ENCODE data around the gene ANXA7. TPM values are rescaled to one million over a fixed set of nuclear protein-coding genes. Genes with fewer than 3 reads are reported as not detected.
A peak's percentile ranks its signal among the peaks of the same experiment; 100 is the strongest.

The ANXA7 gene
- total RNA-seq, 3 donors from 2014 or later: 93.7 to 106 (median 99.9) TPM

DNA sequence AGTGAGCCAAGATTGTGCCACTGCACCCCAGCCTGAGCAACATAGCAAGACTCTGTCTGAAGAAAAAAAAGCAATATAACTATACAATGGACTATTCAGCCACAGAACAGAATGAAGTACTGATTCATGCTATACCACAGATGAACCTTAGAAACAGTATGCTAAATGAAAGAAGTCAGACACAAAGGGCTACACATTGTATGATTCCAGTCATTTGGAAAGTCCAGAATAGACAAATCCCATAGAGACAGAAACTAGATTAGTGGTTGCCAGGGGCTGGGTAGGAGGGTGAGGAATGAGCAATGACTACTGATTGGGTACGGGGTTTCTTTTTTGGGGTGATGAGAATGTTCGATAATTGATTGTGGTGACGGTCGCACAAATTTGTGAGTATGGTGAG is 45.6 kb downstream of the ANXA7 start:
- intact Hi-C loops (cut with DNase I, micrococcal nuclease): no loop called here
- no peak for TF ChIP-seq CTCF (IDR thresholded peaks at IDR 0.05)
- Histone ChIP-seq H3K9me3 (no peaks in the 10 kb centered on the region), H3K4me3 (no peak overlapping the region), H3K36me3 (ENCODE audit: low read depth) (no peaks in the 10 kb centered on the region), H3K4me1 (ENCODE audit: low read depth) (no peaks in the 10 kb centered on the region)
- ATAC-seq: no peak
- DNase-seq: no peak

GRCh38 chr10:73366381-73367298 is 47.2 kb downstream of the ANXA7 start:
- no peak for ATAC-seq
- H3K9me3 ChIP-seq: no peaks in the 10 kb centered on the region
- no peak overlapping the region for H3K4me3 ChIP-seq
- DNase-seq: no peak
- H3K4me1 ChIP-seq (ENCODE audit: low read depth): no peaks in the 10 kb centered on the region
- no peaks in the 10 kb centered on the region for H3K36me3 ChIP-seq (ENCODE audit: low read depth)
- TF ChIP-seq CTCF (IDR thresholded peaks at IDR 0.05): no peak
- intact Hi-C loops (cut with DNase I, micrococcal nuclease): no loop called here

GRCh38 chr10:73364964-73365363 is 48.9 kb downstream of the ANXA7 start:
- no peaks in the 10 kb centered on the region for H3K4me1 ChIP-seq (ENCODE audit: low read depth)
- DNase-seq (no peak), ATAC-seq (no peak)
- no peaks in the 10 kb centered on the region for H3K9me3 ChIP-seq
- no peak overlapping the region for H3K4me3 ChIP-seq
- TF ChIP-seq CTCF (IDR thresholded peaks at IDR 0.05): no peak
- intact Hi-C loops (cut with DNase I, micrococcal nuclease): no loop called here
- no peaks in the 10 kb centered on the region for H3K36me3 ChIP-seq (ENCODE audit: low read depth)

DNA sequence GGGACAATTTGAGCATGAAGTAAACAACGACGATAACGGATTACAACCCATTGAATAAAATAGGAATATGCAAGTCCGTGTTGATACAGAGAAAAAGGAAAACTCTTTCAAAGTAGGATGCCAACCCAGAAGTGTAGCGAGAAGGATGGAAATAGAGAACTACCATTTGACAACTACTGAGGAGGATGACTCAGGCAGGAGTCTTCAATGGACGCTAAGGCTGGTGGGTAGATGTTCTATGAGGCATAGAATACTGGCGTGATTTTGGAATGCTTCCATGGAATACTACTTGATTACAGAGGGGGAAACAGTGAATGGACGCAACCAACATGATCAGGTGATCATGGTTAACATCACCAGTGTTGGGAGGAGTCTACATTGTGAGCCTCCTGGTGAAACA is 54.4 kb downstream of the ANXA7 start:
- Histone ChIP-seq H3K4me3 (no peak overlapping the region), H3K36me3 (ENCODE audit: low read depth) (no peaks in the 10 kb centered on the region), H3K4me1 (ENCODE audit: low read depth) (peaks cover 11% of the 10 kb centered on the region), H3K9me3 (no peaks in the 10 kb centered on the region)
- DNase-seq (no peak), ATAC-seq (no peak)
- TF ChIP-seq CTCF (IDR thresholded peaks at IDR 0.05): no peak
- intact Hi-C loops (cut with DNase I, micrococcal nuclease): no loop called here

DNA sequence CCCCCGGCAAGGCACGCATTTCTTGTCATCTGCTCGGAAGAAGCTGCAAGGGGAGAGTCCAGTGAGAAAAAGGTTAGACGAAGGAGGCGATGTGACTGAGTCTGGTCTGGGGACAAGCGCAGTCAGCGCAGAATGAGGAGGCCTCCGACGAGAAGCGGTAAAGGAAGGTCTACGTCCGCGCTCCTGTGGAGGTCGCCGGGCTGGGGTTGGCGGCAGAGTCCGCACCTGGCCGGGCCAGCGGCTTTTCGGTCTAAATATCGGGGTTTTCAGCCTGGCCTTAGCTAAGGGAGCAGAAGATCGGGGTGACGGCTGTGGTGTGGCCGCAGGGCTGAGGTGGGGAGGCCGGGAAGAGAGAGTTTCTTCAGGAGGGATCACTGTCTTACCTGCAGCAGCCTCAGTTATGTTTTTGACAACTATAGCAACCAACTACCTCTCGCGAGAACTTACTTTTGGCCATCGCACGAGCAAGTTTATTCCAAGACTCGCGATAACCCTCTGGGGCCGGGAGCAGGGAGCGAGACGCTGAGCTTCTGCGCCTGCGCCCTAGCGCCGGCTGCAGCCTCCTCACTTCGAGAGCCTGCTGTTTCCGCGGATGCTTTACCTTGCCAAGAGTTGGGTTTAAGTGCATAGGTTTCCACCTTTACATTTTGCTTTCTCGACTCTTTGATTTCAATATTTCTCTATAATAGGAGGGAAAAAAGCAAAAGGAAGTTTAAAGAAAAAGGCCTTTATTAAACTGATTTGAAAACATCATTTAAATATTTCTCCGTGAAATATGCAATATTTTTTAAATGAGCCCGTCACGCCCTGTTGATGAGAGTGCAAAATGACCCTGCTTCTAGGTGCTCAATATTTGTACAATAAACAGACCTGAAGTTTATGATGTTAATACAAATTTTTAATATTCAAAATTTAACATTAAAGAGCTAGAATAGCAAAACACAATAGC is 55.3 kb downstream of the ANXA7 start, which contains the start of gene CFAP70:
Gene CFAP70 (minus strand): TSS at position 534 of the 949 bp plus-strand sequence. CDS start 4,068 bp downstream, outside the sequence.
- Histone ChIP-seq H3K36me3 (ENCODE audit: low read depth) (no peaks in the 10 kb centered on the region), H3K9me3 (no peaks in the 10 kb centered on the region), H3K4me1 (ENCODE audit: low read depth) (peaks cover 11% of the 10 kb centered on the region), H3K4me3 (peak within 1 kb of the TSS; percentile 47)
- intact Hi-C loops (cut with DNase I, micrococcal nuclease): no loop called here
- DNase-seq: peak; percentile 94 to 95 (median 94)
- peak; percentile 100 for ATAC-seq
- no peak for TF ChIP-seq CTCF (IDR thresholded peaks at IDR 0.05)
